IPS DF 6.9 (cell line): ENCODE data around the gene SLC4A1.

ENCODE experiments used
- DNase-seq: peaks from one replicate; pipeline ENCODE4 v3.0.0-alpha.2; 2013; ENCODE audit warnings: low read depth, low spot score
- H3K27ac ChIP-seq: one replicate; pipeline ENCODE4 v1.5.1; 2013; ENCODE audit warnings: low read length, control low read depth
- H3K27me3 ChIP-seq: 2 replicates; pipeline ENCODE4 v1.6.1; 2013; ENCODE audit warnings: mild to moderate bottlenecking, low read length; ENCODE audit not compliant: control insufficient read depth, insufficient read depth
- H3K36me3 ChIP-seq: 2 replicates; pipeline ENCODE4 v1.6.1; 2013; ENCODE audit warnings: low read length; ENCODE audit not compliant: control insufficient read depth, insufficient read depth
- H3K4me1 ChIP-seq: 2 replicates; pipeline ENCODE4 v1.6.1; 2013; ENCODE audit warnings: low read length; ENCODE audit not compliant: control insufficient read depth, insufficient read depth
- H3K4me3 ChIP-seq: 2 replicates; pipeline ENCODE4 v1.5.1; 2013; ENCODE audit warnings: mild to moderate bottlenecking, low read length
- H3K9me3 ChIP-seq: 2 replicates; pipeline ENCODE4 v1.6.1; 2013; ENCODE audit warnings: low read length, inconsistent platforms; ENCODE audit not compliant: control insufficient read depth, insufficient read depth
- WGBS: extraction: QIAGEN DNeasy Blood & Tissue Kit; methylation state at CpG from one replicate; pipeline ENCODE4 v1.1.7; 2013; ENCODE audit warnings: mixed read lengths, missing lambda C conversion rate; ENCODE audit not compliant: insufficient read length, insufficient coverage; 5-methylcytosine and 5-hydroxymethylcytosine counted together

Gene SLC4A1

DNA sequence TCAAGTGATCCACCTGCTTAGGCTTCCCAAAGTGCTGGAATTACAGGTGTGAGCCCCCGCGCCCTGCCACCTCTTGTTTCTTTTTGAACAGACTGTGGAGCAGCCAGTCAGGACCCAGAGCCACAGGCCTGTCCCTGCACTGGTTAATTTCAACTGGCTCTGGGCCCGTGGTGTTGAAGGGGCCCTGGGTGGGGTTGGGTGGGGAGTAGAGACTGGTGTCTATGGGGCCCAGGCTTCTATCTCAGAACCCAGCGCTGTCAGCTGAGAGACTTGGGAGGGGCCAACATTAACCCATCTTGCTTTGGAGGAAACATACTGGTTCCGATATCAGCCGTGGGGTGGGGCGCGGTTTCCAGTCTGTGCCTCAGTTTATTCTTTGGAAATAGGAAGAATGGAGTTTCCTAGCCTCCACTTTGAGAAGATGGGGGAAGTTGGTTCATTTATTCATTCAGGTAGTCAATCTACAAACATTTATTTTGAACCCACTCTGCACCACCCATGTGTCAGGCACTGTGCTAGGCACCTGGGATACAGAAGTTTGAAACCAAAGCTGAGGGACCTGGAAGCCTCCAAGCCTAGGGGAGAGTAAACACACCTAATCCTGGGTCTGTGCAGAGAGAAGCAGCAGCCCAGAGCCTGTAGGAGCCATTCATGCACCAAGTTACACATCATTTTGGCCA lies 15.5 kb upstream of the SLC4A1 start:
- no peak for DNase-seq
- no CpG with 5 or more reads among the region's 8 CpGs for WGBS

DNA sequence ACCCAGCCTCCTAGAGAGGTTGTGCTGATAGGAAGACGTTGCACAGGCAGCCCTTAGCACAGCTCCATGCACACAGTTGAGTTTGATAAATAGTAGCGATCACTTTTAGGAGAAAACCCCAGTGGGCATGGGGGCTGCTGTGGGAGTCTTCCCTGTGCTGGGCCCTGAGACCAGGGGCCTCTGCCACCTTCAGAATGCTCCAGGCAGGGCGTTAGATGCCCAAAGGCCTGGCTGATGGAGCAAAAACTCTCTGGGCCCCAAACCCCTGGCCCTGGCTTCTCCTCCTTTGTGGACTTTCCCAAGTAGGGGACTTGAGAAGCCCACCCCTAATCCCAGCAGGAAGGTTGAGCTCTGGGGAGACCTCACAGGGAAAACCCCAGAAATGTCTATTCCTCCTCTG lies 14.3 kb upstream of the SLC4A1 start:
- no peaks in the 10 kb centered on the region for H3K9me3 ChIP-seq
- H3K27ac ChIP-seq: no peak overlapping the region
- no peaks in the 10 kb centered on the region for H3K27me3 ChIP-seq
- H3K4me1 ChIP-seq: peaks cover 7% of the 10 kb centered on the region
- WGBS: no CpG with 5 or more reads among the region's 3 CpGs
- H3K36me3 ChIP-seq: no peaks in the 10 kb centered on the region
- DNase-seq: no peak
- no peak overlapping the region for H3K4me3 ChIP-seq

More for the DNA sequence above, 15.5 kb upstream of the SLC4A1 start:
- Histone ChIP-seq H3K36me3 (no peaks in the 10 kb centered on the region), H3K4me1 (peaks cover 7% of the 10 kb centered on the region), H3K27me3 (no peaks in the 10 kb centered on the region), H3K27ac (no peak overlapping the region), H3K9me3 (no peaks in the 10 kb centered on the region), H3K4me3 (no peak overlapping the region)

GRCh38 chr17:44281570-44281969 lies 13.6 kb upstream of the SLC4A1 start:
- Histone ChIP-seq H3K9me3 (no peaks in the 10 kb centered on the region), H3K27ac (no peak overlapping the region), H3K27me3 (no peaks in the 10 kb centered on the region), H3K4me3 (no peak overlapping the region), H3K4me1 (peaks cover 7% of the 10 kb centered on the region), H3K36me3 (no peaks in the 10 kb centered on the region)
- no CpG with 5 or more reads among the region's 2 CpGs for WGBS
- DNase-seq: no peak

GRCh38 chr17:44280392-44280937 lies 12.5 kb upstream of the SLC4A1 start:
- Histone ChIP-seq H3K36me3 (no peaks in the 10 kb centered on the region), H3K27me3 (no peaks in the 10 kb centered on the region), H3K4me3 (no peak overlapping the region), H3K27ac (no peak overlapping the region), H3K9me3 (no peaks in the 10 kb centered on the region), H3K4me1 (peaks cover 7% of the 10 kb centered on the region)
- no peak for DNase-seq
- WGBS: no CpG with 5 or more reads among the region's 12 CpGs

GRCh38 chr17:44279666-44280391 lies 11.9 kb upstream of the SLC4A1 start:
- Histone ChIP-seq H3K36me3 (no peaks in the 10 kb centered on the region), H3K27me3 (no peaks in the 10 kb centered on the region), H3K27ac (no peak overlapping the region), H3K4me3 (no peak overlapping the region), H3K9me3 (no peaks in the 10 kb centered on the region), H3K4me1 (peaks cover 7% of the 10 kb centered on the region)
- peak; percentile 68 for DNase-seq
- WGBS: no CpG with 5 or more reads among the region's 20 CpGs

- Histone ChIP-seq H3K27ac (no peak overlapping the region), H3K27me3 (no peaks in the 10 kb centered on the region), H3K4me1 (peaks cover 7% of the 10 kb centered on the region), H3K36me3 (no peaks in the 10 kb centered on the region), H3K9me3 (no peaks in the 10 kb centered on the region), H3K4me3 (no peak overlapping the region)
- DNase-seq: no peak
- no CpG with 5 or more reads among the region's 2 CpGs for whole genome bisulfite sequencing
Observed at GRCh38 chr17:44279346-44279665, 11.4 kb upstream of the SLC4A1 start.

DNA sequence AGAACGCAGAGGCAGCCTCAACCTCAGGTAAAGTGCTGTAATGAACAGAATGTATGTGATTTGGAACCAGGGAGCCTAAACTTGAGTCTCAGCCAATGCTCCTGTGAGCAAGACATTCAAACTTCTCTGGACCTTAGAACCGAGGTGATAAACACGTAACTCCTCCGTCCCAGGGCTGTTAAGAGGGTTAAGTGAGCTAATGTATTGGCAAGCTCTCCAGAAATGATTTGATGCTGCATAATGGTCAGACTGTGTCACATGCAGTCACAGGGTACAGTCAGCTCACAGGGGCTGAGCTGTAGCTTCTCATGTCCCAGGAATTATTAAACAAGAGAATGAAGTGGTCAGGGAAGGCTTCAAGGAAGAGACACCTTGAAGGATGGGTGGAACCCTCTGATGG lies 10.0 kb upstream of the SLC4A1 start:
- WGBS: no CpG with 5 or more reads among the region's 4 CpGs
- no peak overlapping the region for H3K27ac ChIP-seq
- no peaks in the 10 kb centered on the region for H3K9me3 ChIP-seq
- H3K27me3 ChIP-seq: no peaks in the 10 kb centered on the region
- no peaks in the 10 kb centered on the region for H3K36me3 ChIP-seq
- no peak for DNase-seq
- peaks cover 9% of the 10 kb centered on the region for H3K4me1 ChIP-seq
- no peak overlapping the region for H3K4me3 ChIP-seq

DNA sequence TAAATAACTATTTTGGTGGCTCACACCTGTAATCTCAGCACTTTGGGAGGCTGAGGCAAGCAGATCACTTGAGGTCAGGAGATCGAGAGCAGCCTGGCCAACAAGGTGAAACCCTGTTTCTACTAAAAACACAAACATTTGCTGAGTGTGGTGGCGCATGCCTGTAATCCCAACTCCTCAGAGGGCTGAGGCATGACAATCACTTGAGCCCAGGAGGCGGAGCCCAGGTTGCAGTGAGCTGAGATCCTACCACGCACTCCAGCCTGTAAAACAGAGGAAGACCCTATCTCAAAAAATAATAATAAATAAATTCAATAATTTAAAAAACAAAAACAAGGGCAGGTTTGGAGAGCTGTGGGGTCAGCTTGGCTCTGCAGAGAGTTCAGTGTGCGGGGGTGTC lies 5.7 kb upstream of the SLC4A1 start:
- no peak for DNase-seq
- Histone ChIP-seq H3K9me3 (no peaks in the 10 kb centered on the region), H3K36me3 (no peaks in the 10 kb centered on the region), H3K27me3 (no peaks in the 10 kb centered on the region), H3K27ac (no peak overlapping the region), H3K4me1 (peaks cover 2% of the 10 kb centered on the region; the same call in 1 of the 2 replicates), H3K4me3 (no peak overlapping the region)
- WGBS: no CpG with 5 or more reads among the region's 5 CpGs

GRCh38 chr17:44272954-44273353 lies 5.0 kb upstream of the SLC4A1 start:
- no peak overlapping the region for H3K27ac ChIP-seq
- no peak for DNase-seq
- no peak overlapping the region for H3K4me3 ChIP-seq
- H3K9me3 ChIP-seq: no peaks in the 10 kb centered on the region
- peaks cover 2% of the 10 kb centered on the region; the same call in 1 of the 2 replicates for H3K4me1 ChIP-seq
- no peaks in the 10 kb centered on the region for H3K27me3 ChIP-seq
- WGBS: no CpG with 5 or more reads among the region's 6 CpGs
- no peaks in the 10 kb centered on the region for H3K36me3 ChIP-seq

- Histone ChIP-seq H3K36me3 (no peaks in the 10 kb centered on the region), H3K9me3 (no peaks in the 10 kb centered on the region), H3K4me3 (no peak overlapping the region), H3K27ac (no peak overlapping the region), H3K4me1 (peaks cover 2% of the 10 kb centered on the region; the same call in 1 of the 2 replicates), H3K27me3 (no peaks in the 10 kb centered on the region)
- DNase-seq: no peak
- no CpG with 5 or more reads among the region's 13 CpGs for WGBS
Observed at GRCh38 chr17:44272321-44272951, 4.5 kb upstream of the SLC4A1 start.
